Neutrophil (primary cell): ENCODE results near the gene DUS1L.
A peak's percentile ranks its signal among the peaks of the same experiment; 100 is the strongest.

ENCODE experiments used
- H3K27ac ChIP-seq: fragments of 200-600 bp; sonication (generic); 2 replicates; pipeline ENCODE4 v1.5.1; 2016; ENCODE audit warnings: mild to moderate bottlenecking, moderate library complexity
- H3K27me3 ChIP-seq: fragments of 200-600 bp; sonication (generic); 2 replicates; pipeline ENCODE4 v1.6.0; 2016; ENCODE audit warnings: mild to moderate bottlenecking
- H3K36me3 ChIP-seq: fragments of 200-600 bp; sonication (generic); 2 replicates; pipeline ENCODE4 v1.5.1; 2017
- H3K4me1 ChIP-seq, 2 experiments: fragments of 200-600 bp in 1 of 2; sonication (generic) in 1 of 2; 1 replicate in 1 of 2; 2 replicates in 1 of 2; pipeline versions ENCODE4 v1.5.1 to v1.6.1; 2013 to 2016; ENCODE audit warnings: low read depth in 1 of 2, low read length in 1 of 2, mild to moderate bottlenecking in 1 of 2, moderate library complexity in 1 of 2; ENCODE audit not compliant: control insufficient read depth in 1 of 2, insufficient read depth in 1 of 2
- H3K4me3 ChIP-seq, 2 experiments: fragments of 200-600 bp in 1 of 2; sonication (generic) in 1 of 2; 1 replicate in 1 of 2; 2 replicates in 1 of 2; pipeline ENCODE4 v1.5.1; 2013 to 2016; ENCODE audit warnings: low read depth in 1 of 2, low read length in 1 of 2, mild to moderate bottlenecking in 1 of 2, moderate library complexity in 1 of 2
- H3K9me3 ChIP-seq: fragments of 200-600 bp; sonication (generic); 2 replicates; pipeline ENCODE4 v1.5.1; 2016
- TF ChIP-seq, protein P1 (sequence below): fragments of 200-600 bp; sonication (generic); IDR thresholded peaks from 2 replicates; pipeline ENCODE4 v1.5.1; 2016; ENCODE audit warnings: antibody characterized with exemption

DUS1L gene

DNA sequence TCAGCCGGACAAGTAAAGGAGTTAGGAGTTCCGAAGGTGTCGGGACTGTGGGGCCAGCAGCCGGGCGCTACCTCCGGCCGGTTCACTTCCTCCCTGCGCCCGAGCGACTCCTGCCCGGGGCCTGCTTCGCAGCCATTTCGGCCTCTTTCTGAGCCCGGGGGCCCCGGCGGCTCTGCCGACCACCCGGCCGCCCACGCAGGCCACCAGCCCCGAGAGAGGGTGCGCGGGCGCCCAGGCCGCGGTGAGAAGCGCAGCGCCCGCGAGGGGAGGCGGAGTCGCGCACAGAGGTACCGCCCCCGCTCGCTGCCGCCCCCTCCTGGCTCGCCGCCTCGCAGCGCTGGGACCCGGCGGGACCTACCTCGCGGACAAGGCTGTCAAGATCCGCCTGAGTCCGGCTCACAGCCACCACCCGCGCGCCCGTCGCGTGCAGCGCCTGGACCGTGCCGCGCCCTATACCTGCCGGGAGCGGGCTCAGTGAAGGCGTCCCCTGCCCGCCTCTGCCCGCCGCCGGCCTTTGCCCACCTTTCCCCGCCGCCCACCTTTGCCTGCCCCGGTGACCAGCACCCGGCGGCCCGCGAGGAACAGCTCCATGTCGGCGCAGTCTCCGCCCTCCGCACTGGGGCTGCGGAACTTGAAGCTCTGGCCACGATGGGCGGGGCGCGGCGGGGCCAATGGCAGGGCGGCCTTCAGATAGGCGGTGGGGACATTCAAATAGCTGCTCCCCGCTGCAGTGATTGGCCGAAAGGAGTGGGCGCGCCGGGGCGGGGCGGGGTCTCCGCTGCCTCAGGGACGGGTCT lies 28.3 kb downstream of the DUS1L start, which contains the start of gene DCXR:
DCXR (minus strand) TSS at position 606 of the 797 bp plus-strand sequence; CDS start at position 591, 15 bp downstream.
- TF ChIP-seq, protein P1, sequence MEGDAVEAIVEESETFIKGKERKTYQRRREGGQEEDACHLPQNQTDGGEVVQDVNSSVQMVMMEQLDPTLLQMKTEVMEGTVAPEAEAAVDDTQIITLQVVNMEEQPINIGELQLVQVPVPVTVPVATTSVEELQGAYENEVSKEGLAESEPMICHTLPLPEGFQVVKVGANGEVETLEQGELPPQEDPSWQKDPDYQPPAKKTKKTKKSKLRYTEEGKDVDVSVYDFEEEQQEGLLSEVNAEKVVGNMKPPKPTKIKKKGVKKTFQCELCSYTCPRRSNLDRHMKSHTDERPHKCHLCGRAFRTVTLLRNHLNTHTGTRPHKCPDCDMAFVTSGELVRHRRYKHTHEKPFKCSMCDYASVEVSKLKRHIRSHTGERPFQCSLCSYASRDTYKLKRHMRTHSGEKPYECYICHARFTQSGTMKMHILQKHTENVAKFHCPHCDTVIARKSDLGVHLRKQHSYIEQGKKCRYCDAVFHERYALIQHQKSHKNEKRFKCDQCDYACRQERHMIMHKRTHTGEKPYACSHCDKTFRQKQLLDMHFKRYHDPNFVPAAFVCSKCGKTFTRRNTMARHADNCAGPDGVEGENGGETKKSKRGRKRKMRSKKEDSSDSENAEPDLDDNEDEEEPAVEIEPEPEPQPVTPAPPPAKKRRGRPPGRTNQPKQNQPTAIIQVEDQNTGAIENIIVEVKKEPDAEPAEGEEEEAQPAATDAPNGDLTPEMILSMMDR, result peak; percentile 78
- Histone ChIP-seq H3K9me3 (no peaks in the 10 kb centered on the region), H3K36me3 (no peaks in the 10 kb centered on the region), H3K4me3 (peak within 1 kb of the TSS; percentile 67 to 80), H3K27ac (peak within 1 kb of the TSS; percentile 90), H3K27me3 (peaks cover 6% of the 10 kb centered on the region), H3K4me1 (peaks cover 22 to 30% of the 10 kb centered on the region in 2 experiments)

DNA sequence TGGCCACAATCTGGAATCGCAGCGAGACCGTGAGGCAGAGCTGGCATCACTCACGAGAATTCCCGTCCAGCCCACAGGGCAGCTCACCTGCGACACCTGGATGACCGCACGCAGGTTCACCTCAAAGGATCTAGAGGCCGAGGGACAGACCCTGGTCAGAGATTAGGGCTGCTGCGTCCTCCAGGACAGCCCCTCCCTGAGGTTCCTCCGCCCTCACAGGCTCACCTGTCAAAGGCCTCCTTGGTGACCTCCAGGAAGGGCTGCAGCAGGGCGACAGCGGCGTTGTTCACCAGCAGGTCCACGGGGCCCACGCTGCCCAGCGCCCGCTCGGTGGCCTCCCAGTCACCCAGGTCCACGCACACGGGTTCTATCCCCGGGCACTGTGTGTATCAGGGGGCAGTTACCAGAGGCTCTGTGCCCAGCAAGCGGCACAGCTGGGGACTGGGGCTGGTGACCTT lies 28.9 kb downstream of the DUS1L start:
- Histone ChIP-seq H3K27ac (peak overlapping the region; percentile 90), H3K36me3 (no peaks in the 10 kb centered on the region), H3K4me3 (peak overlapping the region; percentile 67 to 80), H3K4me1 (peaks cover 25 to 35% of the 10 kb centered on the region in 2 experiments), H3K27me3 (peaks cover 12% of the 10 kb centered on the region), H3K9me3 (no peaks in the 10 kb centered on the region)
- TF ChIP-seq, protein P1, result no peak

DNA sequence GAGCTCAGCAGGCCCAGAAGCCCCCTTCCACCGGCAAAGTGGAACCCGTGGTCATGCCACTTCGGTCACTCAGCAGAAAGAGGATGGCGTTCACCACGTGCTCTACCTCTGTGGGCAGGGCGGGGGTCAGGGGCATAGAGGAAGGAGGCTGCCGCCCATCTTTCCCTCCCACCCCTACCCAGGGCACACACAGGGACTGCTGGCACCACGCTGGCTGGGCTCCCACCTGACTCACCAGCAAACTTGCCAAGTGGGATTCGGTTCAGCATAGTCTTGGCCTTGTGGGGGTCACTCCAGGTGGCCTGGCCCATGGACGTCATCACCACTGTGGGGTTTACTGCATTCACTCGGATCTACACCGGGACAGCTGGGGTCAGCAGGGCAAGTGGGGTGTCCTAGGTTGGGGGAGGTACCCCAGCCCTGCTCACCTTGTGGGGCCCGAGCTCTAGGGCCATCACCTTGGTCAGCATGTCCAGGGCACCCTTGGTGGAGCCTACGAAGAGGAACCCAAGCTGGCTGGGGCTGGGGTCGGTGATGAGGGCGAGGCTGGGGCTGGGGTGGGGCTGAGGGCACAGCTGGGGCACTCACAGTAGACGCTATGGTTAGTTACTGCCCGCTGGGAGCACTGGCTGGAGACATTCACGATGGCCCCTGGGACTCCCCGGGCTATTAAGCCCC lies 29.5 kb downstream of the DUS1L start:
- H3K4me1 ChIP-seq, result peaks cover 26 to 36% of the 10 kb centered on the region in 2 experiments
- H3K9me3 ChIP-seq, result no peaks in the 10 kb centered on the region
- no peaks in the 10 kb centered on the region for H3K36me3 ChIP-seq
- peaks cover 15% of the 10 kb centered on the region for H3K27me3 ChIP-seq
- peak overlapping the region; percentile 90 for H3K27ac ChIP-seq
- peak overlapping the region; percentile 67 to 80 for H3K4me3 ChIP-seq
- TF ChIP-seq, protein P1, result no peak

DNA sequence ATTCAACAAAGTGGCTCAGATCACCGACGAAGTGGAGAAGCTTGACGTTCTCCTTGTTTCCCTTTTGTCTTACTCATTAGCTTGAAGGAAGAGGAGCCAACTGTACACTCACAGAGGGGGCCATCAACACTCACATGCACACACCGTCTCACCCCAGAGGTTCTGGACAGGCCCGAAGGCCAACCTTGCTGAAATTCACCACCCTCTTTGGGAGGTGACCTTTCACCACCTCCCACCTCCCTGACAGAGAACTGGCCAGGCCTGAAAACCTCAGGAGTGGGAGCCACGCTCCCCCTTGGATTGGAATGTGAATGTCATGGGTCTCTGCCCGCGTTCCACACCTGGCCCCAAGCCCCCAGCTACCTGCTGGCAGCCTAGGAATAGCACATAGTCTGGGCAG lies 30.1 kb downstream of the DUS1L start:
- TF ChIP-seq, protein P1, result no peak
- Histone ChIP-seq H3K4me1 (peaks cover 32 to 43% of the 10 kb centered on the region in 2 experiments), H3K27ac (no peak overlapping the region), H3K36me3 (no peaks in the 10 kb centered on the region), H3K27me3 (peaks cover 21% of the 10 kb centered on the region), H3K9me3 (no peaks in the 10 kb centered on the region), H3K4me3 (no peak overlapping the region)

DNA sequence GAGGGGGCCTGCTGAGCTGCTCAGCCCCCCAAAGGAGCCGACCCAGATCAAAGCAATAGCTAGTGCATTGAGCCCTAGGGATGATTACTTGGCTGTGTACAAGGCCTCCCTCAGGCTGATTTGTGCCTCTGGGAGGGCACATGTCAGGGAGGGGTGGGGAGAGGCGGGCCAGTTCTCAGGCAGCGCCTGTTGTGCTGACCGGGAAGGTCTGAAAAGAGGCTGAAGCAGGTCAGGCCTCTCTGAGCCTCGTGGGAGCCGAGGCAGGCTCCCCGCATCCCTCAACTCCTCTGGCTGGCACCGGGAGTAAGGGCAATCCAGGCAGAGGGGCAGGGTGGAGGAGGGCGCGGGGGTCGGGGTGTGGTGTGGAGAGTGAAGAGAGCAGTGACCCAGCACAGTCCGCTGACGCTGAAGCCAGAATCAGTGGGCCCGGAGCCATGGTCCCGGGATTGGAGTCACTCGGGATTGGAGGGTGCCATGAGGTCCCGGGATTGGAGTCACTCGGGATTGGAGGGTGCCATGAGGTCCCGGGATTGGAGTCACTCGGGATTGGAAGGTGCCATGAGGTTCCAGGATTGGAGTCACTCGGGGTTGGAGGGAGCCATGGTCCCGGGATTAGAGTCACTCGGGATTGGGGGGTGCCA lies 31.1 kb downstream of the DUS1L start:
- Histone ChIP-seq H3K27me3 (peaks cover 24% of the 10 kb centered on the region), H3K4me1 (peaks cover 41 to 52% of the 10 kb centered on the region in 2 experiments), H3K4me3 (no peak overlapping the region), H3K36me3 (no peaks in the 10 kb centered on the region), H3K9me3 (no peaks in the 10 kb centered on the region), H3K27ac (no peak overlapping the region)
- TF ChIP-seq, protein P1, result no peak
